NOMO-1 treated with dmso at 0.1 percent for 144 hours (cell line): ENCODE measurements around the gene MSI1.

Source experiments
- DNase-seq: peaks from one replicate; lab custom pipeline; 2025; ENCODE audit not compliant: unreplicated experiment; lab: John Stamatoyannopoulos, UW

The MSI1 gene

GRCh38 chr12:120377611-120378010 lies 8.6 kb upstream of the MSI1 start:
- no peak for DNase-seq

GRCh38 chr12:120376934-120377572 lies 8.1 kb upstream of the MSI1 start:
- no peak for DNase-seq

GRCh38 chr12:120376416-120376815 lies 7.5 kb upstream of the MSI1 start:
- no peak for DNase-seq

- no peak for DNase-seq
Observed at GRCh38 chr12:120376009-120376408, 7.0 kb upstream of the MSI1 start.

GRCh38 chr12:120373683-120374082 lies 4.7 kb upstream of the MSI1 start:
- no peak for DNase-seq

- no peak for DNase-seq
Observed at GRCh38 chr12:120370343-120371243, 1.6 kb upstream of the MSI1 start.

GRCh38 chr12:120369603-120370342 lies 809 bp upstream of the MSI1 start:
- no peak for DNase-seq

GRCh38 chr12:120367924-120368788 lies 808 bp downstream of the MSI1 start:
- no peak for DNase-seq

- no peak for DNase-seq
Observed at GRCh38 chr12:120367233-120367923, 1.6 kb downstream of the MSI1 start.

- DNase-seq = no peak
Observed at GRCh38 chr12:120366845-120367232, 2.1 kb downstream of the MSI1 start.

GRCh38 chr12:120366341-120366705 lies 2.6 kb downstream of the MSI1 start:
- no peak for DNase-seq

- no peak for DNase-seq
Observed at GRCh38 chr12:120365675-120366340, 3.2 kb downstream of the MSI1 start.

- DNase-seq = no peak
Observed at GRCh38 chr12:120364487-120364886, 4.5 kb downstream of the MSI1 start.

- no peak for DNase-seq
Observed at GRCh38 chr12:120363274-120363855, 5.6 kb downstream of the MSI1 start.

GRCh38 chr12:120362516-120363273 lies 6.3 kb downstream of the MSI1 start:
- no peak for DNase-seq

- no peak for DNase-seq
Observed at GRCh38 chr12:120361506-120362208, 7.3 kb downstream of the MSI1 start.

- DNase-seq = no peak
Observed at GRCh38 chr12:120359128-120359527, 9.8 kb downstream of the MSI1 start.
